HepG2 (cell line): ENCODE results near the gene AJM1. TPM values are rescaled to one million over a fixed set of nuclear protein-coding genes. Genes with fewer than 3 reads are reported as not detected.

ENCODE experiments used
- ATF1 ChIP-seq: IDR thresholded peaks from 2 replicates; pipeline ENCODE4 v1.6.1; 2016; ENCODE audit warnings: mild to moderate bottlenecking, control low read depth
- CREM ChIP-seq, 2 experiments: sonication (generic) in 1 of 2; formaldehyde crosslinking in 1 of 2; IDR thresholded peaks; 2 replicates each; pipeline versions ENCODE4 v1.4.0 to v1.6.1; 2016 to 2020; ENCODE audit warnings: antibody characterized with exemption in 1 of 2, mild to moderate bottlenecking in 1 of 2, missing genetic modification reagents in 1 of 2
- CTCF ChIP-seq: sonication (generic); formaldehyde crosslinking; IDR thresholded peaks from 2 replicates; pipeline ENCODE4 v1.5.0; 2020; ENCODE audit warnings: mild to moderate bottlenecking, missing genetic modification reagents, moderate library complexity
- FOSL1 ChIP-seq: sonication (generic); formaldehyde crosslinking; IDR thresholded peaks from 2 replicates; pipeline ENCODE4 v1.9.0; 2021; ENCODE audit warnings: missing genetic modification reagents, borderline replicate concordance
- HES4 ChIP-seq: sonication (generic); formaldehyde crosslinking; IDR thresholded peaks from 2 replicates; pipeline ENCODE4 v1.9.0; 2021; ENCODE audit warnings: mild to moderate bottlenecking, missing genetic modification reagents, borderline replicate concordance
- ISL2 ChIP-seq: sonication (generic); formaldehyde crosslinking; IDR thresholded peaks from 2 replicates; pipeline ENCODE4 v1.5.0; 2020; ENCODE audit warnings: missing genetic modification reagents
- KMT2A ChIP-seq: sonication (generic); formaldehyde crosslinking; IDR thresholded peaks from 2 replicates; pipeline ENCODE4 v1.4.0; 2020; ENCODE audit warnings: missing genetic modification reagents
- MYC ChIP-seq: sonication (generic); formaldehyde crosslinking; IDR thresholded peaks from 2 replicates; pipeline ENCODE4 v1.9.0; 2021; ENCODE audit warnings: missing genetic modification reagents, borderline replicate concordance
- PATZ1 ChIP-seq: sonication (generic); formaldehyde crosslinking; IDR thresholded peaks from 2 replicates; pipeline ENCODE4 v1.4.0; 2020; ENCODE audit warnings: missing genetic modification reagents
- RBFOX2 ChIP-seq: fragments of 200-400 bp; formaldehyde crosslinking; IDR thresholded peaks from 2 replicates; pipeline ENCODE4 v1.6.1; 2017; ENCODE audit warnings: low read depth, mild to moderate bottlenecking, low read length
- ZNF329 ChIP-seq: sonication (generic); formaldehyde crosslinking; IDR thresholded peaks from 2 replicates; pipeline ENCODE4 v1.9.0; 2021; ENCODE audit warnings: low read depth, mild to moderate bottlenecking, missing genetic modification reagents
- ZSCAN9 ChIP-seq: IDR thresholded peaks from 2 replicates; pipeline ENCODE4 v1.6.1; 2016; ENCODE audit warnings: borderline replicate concordance
- polyA plus RNA-seq, 8 experiments: library from polyadenylated mRNA; depleted of rRNA in 3 of 8; stranded (reverse) in 7 of 8; unstranded in 1 of 8; fragments of >200 nt; fragmentation: Illumina TruSeq in 4 of 8; extraction: Trizol in 4 of 8; gene quantifications; 2 replicates each; pipeline versions ENCODE4 v1.2.1 to v1.2.3, GENCODE V29; 2011 to 2016; ENCODE audit warnings: low read depth in 4 of 8, missing spikeins in 1 of 8, mixed read lengths in 1 of 8; ENCODE audit not compliant: insufficient read depth in 1 of 8
- total RNA-seq, 5 experiments: library from RNA; depleted of rRNA; stranded (reverse); fragments of >200 nt; fragmentation: Illumina TruSeq; extraction: Trizol; gene quantifications; 2 replicates each; pipeline ENCODE4 v1.2.3, GENCODE V29; 2016; ENCODE audit warnings: low read depth in 1 of 5
- TF ChIP-seq, protein P1 (sequence below): sonication (generic); formaldehyde crosslinking; IDR thresholded peaks from 2 replicates; pipeline ENCODE4 v1.8.0; 2022; ENCODE audit warnings: missing genetic modification reagents, mild to moderate bottlenecking, moderate library complexity, borderline replicate concordance
- TF ChIP-seq, protein P2 (sequence below): sonication (generic); formaldehyde crosslinking; IDR thresholded peaks from 2 replicates; pipeline ENCODE4 v1.9.0; 2021; ENCODE audit warnings: mild to moderate bottlenecking, missing genetic modification reagents

The AJM1 gene
- total and polyA plus RNA-seq, 2 of the 13 experiments (the other 11 are each of a cell fraction or from before 2014, with no cell fraction given) = 1.1 to 1.2 TPM

GRCh38 chr9:136799854-136800657, 42.2 kb upstream of the AJM1 start (continued):
- TF ChIP-seq MYC (CRISPR knock-in tag) (peak; percentile 70), KMT2A (CRISPR knock-in tag) (0 out of 2 replicates have a peak, but pooled peaks have one; percentile 2), PATZ1 (CRISPR knock-in tag) (peak; percentile 54; the same call in 1 of the 2 replicates), RBFOX2 (peak; percentile 95), ATF1 (CRISPR knock-in tag) (no peak), ZNF329 (CRISPR knock-in tag) (no peak), CREM (IDR thresholded peaks at IDR 0.05) (0 out of 2 replicates have a peak, but pooled peaks have one; percentile 31), CREM (CRISPR knock-in tag; IDR thresholded peaks at IDR 0.05) (no peak), FOSL1 (0 out of 2 replicates have a peak, but pooled peaks have one; percentile 29), CTCF (0 out of 2 replicates have a peak, but pooled peaks have one; percentile 2), ZSCAN9 (CRISPR knock-in tag) (0 out of 2 replicates have a peak, but pooled peaks have one; percentile 2), HES4 (CRISPR knock-in tag) (peak; percentile 81), ISL2 (CRISPR knock-in tag) (0 out of 2 replicates have a peak, but pooled peaks have one; percentile 2)
- TF ChIP-seq, protein P1, sequence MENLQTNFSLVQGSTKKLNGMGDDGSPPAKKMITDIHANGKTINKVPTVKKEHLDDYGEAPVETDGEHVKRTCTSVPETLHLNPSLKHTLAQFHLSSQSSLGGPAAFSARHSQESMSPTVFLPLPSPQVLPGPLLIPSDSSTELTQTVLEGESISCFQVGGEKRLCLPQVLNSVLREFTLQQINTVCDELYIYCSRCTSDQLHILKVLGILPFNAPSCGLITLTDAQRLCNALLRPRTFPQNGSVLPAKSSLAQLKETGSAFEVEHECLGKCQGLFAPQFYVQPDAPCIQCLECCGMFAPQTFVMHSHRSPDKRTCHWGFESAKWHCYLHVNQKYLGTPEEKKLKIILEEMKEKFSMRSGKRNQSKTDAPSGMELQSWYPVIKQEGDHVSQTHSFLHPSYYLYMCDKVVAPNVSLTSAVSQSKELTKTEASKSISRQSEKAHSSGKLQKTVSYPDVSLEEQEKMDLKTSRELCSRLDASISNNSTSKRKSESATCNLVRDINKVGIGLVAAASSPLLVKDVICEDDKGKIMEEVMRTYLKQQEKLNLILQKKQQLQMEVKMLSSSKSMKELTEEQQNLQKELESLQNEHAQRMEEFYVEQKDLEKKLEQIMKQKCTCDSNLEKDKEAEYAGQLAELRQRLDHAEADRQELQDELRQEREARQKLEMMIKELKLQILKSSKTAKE = 0 out of 2 replicates have a peak, but pooled peaks have one; percentile 27
- TF ChIP-seq, protein P2, sequence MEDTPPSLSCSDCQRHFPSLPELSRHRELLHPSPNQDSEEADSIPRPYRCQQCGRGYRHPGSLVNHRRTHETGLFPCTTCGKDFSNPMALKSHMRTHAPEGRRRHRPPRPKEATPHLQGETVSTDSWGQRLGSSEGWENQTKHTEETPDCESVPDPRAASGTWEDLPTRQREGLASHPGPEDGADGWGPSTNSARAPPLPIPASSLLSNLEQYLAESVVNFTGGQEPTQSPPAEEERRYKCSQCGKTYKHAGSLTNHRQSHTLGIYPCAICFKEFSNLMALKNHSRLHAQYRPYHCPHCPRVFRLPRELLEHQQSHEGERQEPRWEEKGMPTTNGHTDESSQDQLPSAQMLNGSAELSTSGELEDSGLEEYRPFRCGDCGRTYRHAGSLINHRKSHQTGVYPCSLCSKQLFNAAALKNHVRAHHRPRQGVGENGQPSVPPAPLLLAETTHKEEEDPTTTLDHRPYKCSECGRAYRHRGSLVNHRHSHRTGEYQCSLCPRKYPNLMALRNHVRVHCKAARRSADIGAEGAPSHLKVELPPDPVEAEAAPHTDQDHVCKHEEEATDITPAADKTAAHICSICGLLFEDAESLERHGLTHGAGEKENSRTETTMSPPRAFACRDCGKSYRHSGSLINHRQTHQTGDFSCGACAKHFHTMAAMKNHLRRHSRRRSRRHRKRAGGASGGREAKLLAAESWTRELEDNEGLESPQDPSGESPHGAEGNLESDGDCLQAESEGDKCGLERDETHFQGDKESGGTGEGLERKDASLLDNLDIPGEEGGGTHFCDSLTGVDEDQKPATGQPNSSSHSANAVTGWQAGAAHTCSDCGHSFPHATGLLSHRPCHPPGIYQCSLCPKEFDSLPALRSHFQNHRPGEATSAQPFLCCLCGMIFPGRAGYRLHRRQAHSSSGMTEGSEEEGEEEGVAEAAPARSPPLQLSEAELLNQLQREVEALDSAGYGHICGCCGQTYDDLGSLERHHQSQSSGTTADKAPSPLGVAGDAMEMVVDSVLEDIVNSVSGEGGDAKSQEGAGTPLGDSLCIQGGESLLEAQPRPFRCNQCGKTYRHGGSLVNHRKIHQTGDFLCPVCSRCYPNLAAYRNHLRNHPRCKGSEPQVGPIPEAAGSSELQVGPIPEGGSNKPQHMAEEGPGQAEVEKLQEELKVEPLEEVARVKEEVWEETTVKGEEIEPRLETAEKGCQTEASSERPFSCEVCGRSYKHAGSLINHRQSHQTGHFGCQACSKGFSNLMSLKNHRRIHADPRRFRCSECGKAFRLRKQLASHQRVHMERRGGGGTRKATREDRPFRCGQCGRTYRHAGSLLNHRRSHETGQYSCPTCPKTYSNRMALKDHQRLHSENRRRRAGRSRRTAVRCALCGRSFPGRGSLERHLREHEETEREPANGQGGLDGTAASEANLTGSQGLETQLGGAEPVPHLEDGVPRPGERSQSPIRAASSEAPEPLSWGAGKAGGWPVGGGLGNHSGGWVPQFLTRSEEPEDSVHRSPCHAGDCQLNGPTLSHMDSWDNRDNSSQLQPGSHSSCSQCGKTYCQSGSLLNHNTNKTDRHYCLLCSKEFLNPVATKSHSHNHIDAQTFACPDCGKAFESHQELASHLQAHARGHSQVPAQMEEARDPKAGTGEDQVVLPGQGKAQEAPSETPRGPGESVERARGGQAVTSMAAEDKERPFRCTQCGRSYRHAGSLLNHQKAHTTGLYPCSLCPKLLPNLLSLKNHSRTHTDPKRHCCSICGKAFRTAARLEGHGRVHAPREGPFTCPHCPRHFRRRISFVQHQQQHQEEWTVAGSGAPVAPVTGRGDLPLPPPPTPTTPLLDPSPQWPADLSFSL (CRISPR knock-in tag) = peak; percentile 59; the same call in 1 of the 2 replicates
